K562 (cell line): ENCODE measurements around the gene RFX3. TPM values are rescaled to one million over a fixed set of nuclear protein-coding genes. Genes with fewer than 3 reads are reported as not detected.

Source experiments
- ATAC-seq: fragments of 200-7000 bp; cut with Tn5 transposase; 3 replicates; pipeline ENCODE4 v1.9.1; 2020; ENCODE audit warnings: moderate library complexity
- BruUV-seq: library from RNA; stranded (reverse); fragments of 400-500 nt; replicated peaks from 2 replicates; lab custom pipeline; 2021; lab: Mats Ljungman, UMichigan
- CTCF ChIA-PET: fragments of 300-600 bp; formaldehyde crosslinking; extraction: SDS; loops from one replicate; lab custom pipeline; 2021; ENCODE audit warnings: low intra/inter-chr PET ratio; lab: Yijun Ruan, JAX
- POLR2A ChIA-PET: fragments of 300-600, 350-650 bp; sonication (Branson Sonifier 250); formaldehyde crosslinking; extraction: SDS; loops from one replicate; lab custom pipeline; 2021; ENCODE audit warnings: antibody characterized with exemption, inconsistent platforms; lab: Yijun Ruan, JAX
- DNase-seq, 4 experiments: peaks; one replicate each; pipeline versions ENCODE4 v3.0.0 to v3.0.0-alpha.2; 2011 to 2018; ENCODE audit warnings: low spot score in 3 of 4, mixed read lengths in 3 of 4; ENCODE audit errors: extremely low read depth in 1 of 4
- FAIRE-seq: peaks from 2 replicates; lab custom pipeline; 2011; peaks lifted over from hg19 to GRCh38; lab: Jason Lieb, UNC
- H2AFZ ChIP-seq: 2 replicates; pipeline ENCODE4 v1.6.0; 2011; ENCODE audit warnings: low read depth, low read length, control low read depth, inconsistent platforms
- H3K27ac ChIP-seq: fragments of 200-600 bp; 3 replicates; pipeline ENCODE4 v1.8.0; 2011; ENCODE audit warnings: low read depth, mild to moderate bottlenecking, control low read depth, inconsistent platforms, low read length, moderate library complexity, mixed read lengths; ENCODE audit errors: extremely low read depth
- H3K27me3 ChIP-seq, 2 experiments: fragments of 300-600 bp in 1 of 2; 2 replicates in 1 of 2; 3 replicates in 1 of 2; pipeline versions ENCODE4 v1.6.0 to v1.8.0; 2011; ENCODE audit warnings: inconsistent platforms in 2 of 2, low read length in 2 of 2, mild to moderate bottlenecking in 1 of 2, mixed read lengths in 1 of 2, moderate library complexity in 1 of 2; ENCODE audit not compliant: control insufficient read depth in 2 of 2, insufficient read depth in 2 of 2
- H3K36me3 ChIP-seq: fragments of 300-600 bp; 3 replicates; pipeline ENCODE4 v1.8.0; 2011; ENCODE audit warnings: mild to moderate bottlenecking, low read length, inconsistent platforms; ENCODE audit not compliant: control insufficient read depth, insufficient read depth
- H3K4me1 ChIP-seq, 2 experiments: fragments of 200-600 bp in 1 of 2; replicated peaks in 1 of 2; 2 replicates in 1 of 2; 3 replicates in 1 of 2; pipeline versions ENCODE4 v1.5.1 to v1.8.0; 2011; ENCODE audit warnings: inconsistent platforms in 2 of 2, low read length in 2 of 2, mild to moderate bottlenecking in 1 of 2, mixed read lengths in 1 of 2, moderate library complexity in 1 of 2; ENCODE audit not compliant: control insufficient read depth in 2 of 2, insufficient read depth in 2 of 2
- H3K4me2 ChIP-seq: 2 replicates; pipeline ENCODE4 v1.6.1; 2011; ENCODE audit warnings: low read length, control low read depth, inconsistent platforms, mixed read lengths; ENCODE audit not compliant: insufficient read depth
- H3K4me3 ChIP-seq: fragments of 200-600 bp; sonication (generic), shearing (Covaris generic); 2 replicates; pipeline ENCODE4 v1.5.1; 2016; ENCODE audit warnings: control low read depth, inconsistent platforms
- H3K79me2 ChIP-seq: fragments of 200-600 bp; 3 replicates; pipeline ENCODE4 v1.8.0; 2011; ENCODE audit warnings: low read length, inconsistent platforms; ENCODE audit not compliant: control insufficient read depth, insufficient read depth
- H3K9ac ChIP-seq, 2 experiments: 2 replicates each; pipeline versions ENCODE4 v1.6.0 to v1.6.1; 2011; ENCODE audit warnings: low read depth in 2 of 2, low read length in 2 of 2, control low read depth in 1 of 2, inconsistent platforms in 1 of 2, mild to moderate bottlenecking in 1 of 2, mixed read lengths in 1 of 2; ENCODE audit not compliant: insufficient read depth in 1 of 2
- H3K9me1 ChIP-seq: one replicate; pipeline ENCODE4 v1.6.0; 2011; ENCODE audit warnings: inconsistent platforms, mild to moderate bottlenecking, low read length, moderate library complexity; ENCODE audit not compliant: control insufficient read depth, insufficient read depth
- H3K9me3 ChIP-seq: replicated peaks from 2 replicates; pipeline ENCODE4 v1.5.1; 2011; ENCODE audit warnings: low read depth, low read length, inconsistent platforms; ENCODE audit not compliant: control insufficient read depth, insufficient read depth
- H4K20me1 ChIP-seq: replicated peaks from 2 replicates; pipeline ENCODE4 v1.6.1; 2011; ENCODE audit warnings: low read length, inconsistent platforms, mixed read lengths; ENCODE audit not compliant: control insufficient read depth, insufficient read depth
- CHD2 ChIP-seq: IDR thresholded peaks from 2 replicates; pipeline ENCODE4 v1.6.1; 2011; ENCODE audit warnings: low read depth, low read length
- HDAC3 ChIP-seq: fragments of 450-650 bp; IDR thresholded peaks from 2 replicates; pipeline ENCODE4 v1.6.1; 2018; ENCODE audit warnings: borderline replicate concordance, mild to moderate bottlenecking, moderate library complexity; ENCODE audit not compliant: partially characterized antibody
- HNRNPL ChIP-seq: fragments of 200-400 bp; formaldehyde crosslinking; IDR thresholded peaks from 2 replicates; pipeline ENCODE4 v1.6.1; 2017; ENCODE audit warnings: low read depth, mild to moderate bottlenecking, low read length
- NONO ChIP-seq, 2 experiments: fragments of 200-400 bp in 1 of 2; fragments of 450-650 bp in 1 of 2; formaldehyde crosslinking in 1 of 2; IDR thresholded peaks; 2 replicates each; pipeline ENCODE4 v1.6.1; 2017; ENCODE audit warnings: low read depth in 2 of 2, mild to moderate bottlenecking in 2 of 2, moderate library complexity in 2 of 2, low read length in 1 of 2
- RBM14 ChIP-seq: fragments of 200-400 bp; formaldehyde crosslinking; IDR thresholded peaks from 2 replicates; pipeline ENCODE4 v1.6.1; 2018; ENCODE audit warnings: low read depth, mild to moderate bottlenecking, low read length, moderate library complexity, borderline replicate concordance; ENCODE audit not compliant: insufficient read depth
- TBP ChIP-seq: optimal IDR thresholded peaks from 2 replicates; pipeline ENCODE3; 2011; ENCODE audit warnings: low read depth, low read length, improper control_type of control experiment
- ZNF436 ChIP-seq: fragments of 250-450, 450-650 bp; sonication (Bioruptor Pico); formaldehyde crosslinking; IDR thresholded peaks from 2 replicates; pipeline ENCODE4 v1.7.0; 2020; ENCODE audit warnings: mild to moderate bottlenecking
- WGBS: fragments of 100-300 bp; shearing (Covaris generic); methylation state at CpG from one replicate; pipeline ENCODE4 v1.1.6; 2016; ENCODE audit warnings: low coverage, mixed read lengths; ENCODE audit not compliant: insufficient coverage; ENCODE audit errors: missing lambda C conversion rate; 5-methylcytosine and 5-hydroxymethylcytosine counted together
- in situ Hi-C: fragments of 300-500 bp; cut with MboI; formaldehyde crosslinking; loops from 4 replicates; pipeline ENCODE4 v1.15.0; 2018; ENCODE audit warnings: inconsistent platforms, mixed read lengths
- intact Hi-C: fragments of 100-400 bp; cut with micrococcal nuclease; formaldehyde crosslinking; loops from 2 replicates; pipeline ENCODE4 v1.14.2; 2022
- polyA plus RNA-seq, 8 experiments: library from polyadenylated mRNA; depleted of rRNA in 4 of 8; stranded (reverse) in 5 of 8; unstranded in 3 of 8; fragments of >200 nt; fragmentation: Nextera tagmentation in 2 of 8; fragmentation: Illumina TruSeq in 1 of 8; extraction: Ambion mirVana in 2 of 8; extraction: Trizol in 1 of 8; gene quantifications; 2 replicates each; pipeline versions ENCODE4 v1.2.1 to v1.2.3, GENCODE V29; 2011 to 2014; ENCODE audit warnings: inconsistent platforms in 1 of 8, missing spikeins in 1 of 8
- total RNA-seq, 7 experiments: library from RNA; depleted of rRNA in 6 of 7; stranded (reverse); fragments of >200 nt in 6 of 7; fragmentation: Illumina TruSeq in 2 of 7; extraction: Trizol in 2 of 7; gene quantifications; 2 replicates each; pipeline versions ENCODE4 v1.2.1 to v1.2.3, GENCODE V29; 2011 to 2021; ENCODE audit warnings: low replicate concordance in 1 of 7
- TF ChIP-seq, protein P1 (sequence below): fragments of 450-650 bp; formaldehyde crosslinking; IDR thresholded peaks from 2 replicates; pipeline ENCODE4 v1.4.0; 2020; ENCODE audit warnings: mild to moderate bottlenecking, moderate library complexity
- TF ChIP-seq, protein P2 (sequence below): fragments of 250-450 bp; sonication (Bioruptor Pico); IDR thresholded peaks from 2 replicates; pipeline ENCODE4 v1.4.0; 2020

The RFX3 gene
- total and polyA plus RNA-seq, 9 of the 15 experiments (the other 6 are each of a cell fraction or from before 2014, with no cell fraction given), result 0.86 to 4.9 (median 2.0) TPM

DNA sequence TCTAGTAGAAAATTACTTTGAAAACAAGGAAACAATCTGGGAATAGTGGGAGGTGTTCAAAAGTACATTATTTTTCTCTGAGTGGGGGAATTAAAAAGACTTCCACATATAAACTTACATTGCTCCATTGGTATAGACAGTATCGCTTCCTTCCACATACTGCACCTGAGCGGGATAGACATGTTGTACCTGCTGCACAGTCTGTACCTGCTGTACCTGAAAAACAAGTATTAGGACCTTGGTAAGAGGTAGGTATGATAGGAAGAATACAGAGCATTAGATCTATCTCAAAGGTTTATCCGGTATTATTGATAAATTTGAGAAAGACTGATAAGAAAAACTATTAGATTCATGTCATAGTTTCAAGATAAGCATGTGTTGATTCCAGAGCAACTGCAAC, 179.3 kb downstream of the RFX3 start:
- no peaks in the 10 kb centered on the region for H3K9me1 ChIP-seq
- H3K27me3 ChIP-seq, result no peaks in the 10 kb centered on the region
- H3K9ac ChIP-seq, result no peak overlapping the region
- in situ Hi-C loops (no loop called here), intact Hi-C loops (no loop called here)
- no peak overlapping the region for H3K4me3 ChIP-seq
- no peak overlapping the region for H3K27ac ChIP-seq
- H3K79me2 ChIP-seq, result no peaks in the 10 kb centered on the region
- no TSS peak for BruUV-seq
- H3K36me3 ChIP-seq, result no peaks in the 10 kb centered on the region
- POLR2A ChIA-PET, result no interaction called here
- no peak for TF ChIP-seq HDAC3
- TF ChIP-seq, protein P1, sequence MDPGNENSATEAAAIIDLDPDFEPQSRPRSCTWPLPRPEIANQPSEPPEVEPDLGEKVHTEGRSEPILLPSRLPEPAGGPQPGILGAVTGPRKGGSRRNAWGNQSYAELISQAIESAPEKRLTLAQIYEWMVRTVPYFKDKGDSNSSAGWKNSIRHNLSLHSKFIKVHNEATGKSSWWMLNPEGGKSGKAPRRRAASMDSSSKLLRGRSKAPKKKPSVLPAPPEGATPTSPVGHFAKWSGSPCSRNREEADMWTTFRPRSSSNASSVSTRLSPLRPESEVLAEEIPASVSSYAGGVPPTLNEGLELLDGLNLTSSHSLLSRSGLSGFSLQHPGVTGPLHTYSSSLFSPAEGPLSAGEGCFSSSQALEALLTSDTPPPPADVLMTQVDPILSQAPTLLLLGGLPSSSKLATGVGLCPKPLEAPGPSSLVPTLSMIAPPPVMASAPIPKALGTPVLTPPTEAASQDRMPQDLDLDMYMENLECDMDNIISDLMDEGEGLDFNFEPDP, result no peak
- TF ChIP-seq TBP, result no peak
- no peak for TF ChIP-seq HNRNPL
- no peak for TF ChIP-seq CHD2
- TF ChIP-seq, protein P2, sequence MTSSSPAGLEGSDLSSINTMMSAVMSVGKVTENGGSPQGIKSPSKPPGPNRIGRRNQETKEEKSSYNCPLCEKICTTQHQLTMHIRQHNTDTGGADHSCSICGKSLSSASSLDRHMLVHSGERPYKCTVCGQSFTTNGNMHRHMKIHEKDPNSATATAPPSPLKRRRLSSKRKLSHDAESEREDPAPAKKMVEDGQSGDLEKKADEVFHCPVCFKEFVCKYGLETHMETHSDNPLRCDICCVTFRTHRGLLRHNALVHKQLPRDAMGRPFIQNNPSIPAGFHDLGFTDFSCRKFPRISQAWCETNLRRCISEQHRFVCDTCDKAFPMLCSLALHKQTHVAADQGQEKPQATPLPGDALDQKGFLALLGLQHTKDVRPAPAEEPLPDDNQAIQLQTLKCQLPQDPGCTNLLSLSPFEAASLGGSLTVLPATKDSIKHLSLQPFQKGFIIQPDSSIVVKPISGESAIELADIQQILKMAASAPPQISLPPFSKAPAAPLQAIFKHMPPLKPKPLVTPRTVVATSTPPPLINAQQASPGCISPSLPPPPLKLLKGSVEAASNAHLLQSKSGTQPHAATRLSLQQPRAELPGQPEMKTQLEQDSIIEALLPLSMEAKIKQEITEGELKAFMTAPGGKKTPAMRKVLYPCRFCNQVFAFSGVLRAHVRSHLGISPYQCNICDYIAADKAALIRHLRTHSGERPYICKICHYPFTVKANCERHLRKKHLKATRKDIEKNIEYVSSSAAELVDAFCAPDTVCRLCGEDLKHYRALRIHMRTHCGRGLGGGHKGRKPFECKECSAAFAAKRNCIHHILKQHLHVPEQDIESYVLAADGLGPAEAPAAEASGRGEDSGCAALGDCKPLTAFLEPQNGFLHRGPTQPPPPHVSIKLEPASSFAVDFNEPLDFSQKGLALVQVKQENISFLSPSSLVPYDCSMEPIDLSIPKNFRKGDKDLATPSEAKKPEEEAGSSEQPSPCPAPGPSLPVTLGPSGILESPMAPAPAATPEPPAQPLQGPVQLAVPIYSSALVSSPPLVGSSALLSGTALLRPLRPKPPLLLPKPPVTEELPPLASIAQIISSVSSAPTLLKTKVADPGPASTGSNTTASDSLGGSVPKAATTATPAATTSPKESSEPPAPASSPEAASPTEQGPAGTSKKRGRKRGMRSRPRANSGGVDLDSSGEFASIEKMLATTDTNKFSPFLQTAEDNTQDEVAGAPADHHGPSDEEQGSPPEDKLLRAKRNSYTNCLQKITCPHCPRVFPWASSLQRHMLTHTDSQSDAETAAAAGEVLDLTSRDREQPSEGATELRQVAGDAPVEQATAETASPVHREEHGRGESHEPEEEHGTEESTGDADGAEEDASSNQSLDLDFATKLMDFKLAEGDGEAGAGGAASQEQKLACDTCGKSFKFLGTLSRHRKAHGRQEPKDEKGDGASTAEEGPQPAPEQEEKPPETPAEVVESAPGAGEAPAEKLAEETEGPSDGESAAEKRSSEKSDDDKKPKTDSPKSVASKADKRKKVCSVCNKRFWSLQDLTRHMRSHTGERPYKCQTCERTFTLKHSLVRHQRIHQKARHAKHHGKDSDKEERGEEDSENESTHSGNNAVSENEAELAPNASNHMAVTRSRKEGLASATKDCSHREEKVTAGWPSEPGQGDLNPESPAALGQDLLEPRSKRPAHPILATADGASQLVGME (CRISPR knock-in tag), result no peak
- no peak for TF ChIP-seq ZNF436 (CRISPR knock-in tag)
- no peak for TF ChIP-seq NONO (IDR thresholded peaks at IDR 0.05; ENCODE audit: low read depth in 2 of 2, low read length in 1 of 2)
- no peak for TF ChIP-seq RBM14
- H3K4me1 ChIP-seq, result no peaks in the 10 kb centered on the region
- H4K20me1 ChIP-seq, result no peaks in the 10 kb centered on the region
- no peak overlapping the region for H3K4me2 ChIP-seq
- H2AFZ ChIP-seq, result no peak overlapping the region
- CTCF ChIA-PET, result no interaction called here
- ATAC-seq (no peak), DNase-seq (no peak), FAIRE-seq (no peak)
- H3K9me3 ChIP-seq, result no peaks in the 10 kb centered on the region
- WGBS, result 60% methylated on average over 3 of the region's 3 CpGs
